ENCODE results near the gene MRM2. TPM values are rescaled to one million over a fixed set of nuclear protein-coding genes. Genes with fewer than 3 reads are reported as not detected.
A peak's percentile ranks its signal among the peaks of the same experiment; 100 is the strongest.

The MRM2 gene
- total RNA-seq, 4 donors from 2014 or later, result 8.1 to 19.0 (median 13.0) TPM

GRCh38 chr7:2287745-2288144, 45.7 kb upstream of the MRM2 start:
- Histone ChIP-seq H3K36me3 (no peaks in the 10 kb centered on the region), H3K4me3 (no peak overlapping the region), H3K27ac (no peak overlapping the region), H3K27me3 (no peaks in the 10 kb centered on the region), H3K9me3 (no peaks in the 10 kb centered on the region), H3K4me1 (no peaks in the 10 kb centered on the region)
- DNase-seq, result no peak
- TF ChIP-seq CTCF (IDR thresholded peaks at IDR 0.05) (no peak), POLR2A (IDR thresholded peaks at IDR 0.05) (no peak)

- Histone ChIP-seq H3K4me3 (no peak overlapping the region), H3K9me3 (no peaks in the 10 kb centered on the region), H3K4me1 (peaks cover 0 to 5% (median 0%) of the 10 kb centered on the region in 4 donors), H3K36me3 (no peaks in the 10 kb centered on the region), H3K27me3 (no peaks in the 10 kb centered on the region), H3K27ac (no peak overlapping the region)
- TF ChIP-seq POLR2A (IDR thresholded peaks at IDR 0.05) (no peak), CTCF (IDR thresholded peaks at IDR 0.05) (no peak)
- DNase-seq, result no peak
Measured at GRCh38 chr7:2283074-2283473, 41.1 kb upstream of the MRM2 start.

- Histone ChIP-seq H3K27ac (no peak overlapping the region), H3K4me3 (no peak overlapping the region), H3K4me1 (peaks cover 0 to 5% (median 0%) of the 10 kb centered on the region in 4 donors), H3K9me3 (no peaks in the 10 kb centered on the region), H3K36me3 (no peaks in the 10 kb centered on the region), H3K27me3 (no peaks in the 10 kb centered on the region)
- no peak for TF ChIP-seq POLR2A (IDR thresholded peaks at IDR 0.05)
- no peak for TF ChIP-seq CTCF (IDR thresholded peaks at IDR 0.05)
- DNase-seq, result no peak
Measured at GRCh38 chr7:2282185-2282751, 40.3 kb upstream of the MRM2 start.

GRCh38 chr7:2281541-2281940, 39.5 kb upstream of the MRM2 start:
- Histone ChIP-seq H3K27me3 (no peaks in the 10 kb centered on the region), H3K4me1 (peaks cover 0 to 5% (median 0%) of the 10 kb centered on the region in 4 donors), H3K36me3 (no peaks in the 10 kb centered on the region), H3K27ac (peak overlapping the region in 1 of 4 donors; percentile 28), H3K9me3 (no peaks in the 10 kb centered on the region), H3K4me3 (no peak overlapping the region)
- no peak for DNase-seq
- TF ChIP-seq CTCF (IDR thresholded peaks at IDR 0.05), result no peak
- TF ChIP-seq POLR2A (IDR thresholded peaks at IDR 0.05), result no peak

- Histone ChIP-seq H3K4me3 (no peak overlapping the region), H3K9me3 (no peaks in the 10 kb centered on the region), H3K27me3 (no peaks in the 10 kb centered on the region), H3K36me3 (no peaks in the 10 kb centered on the region), H3K27ac (no peak overlapping the region), H3K4me1 (peaks cover 0 to 5% (median 0%) of the 10 kb centered on the region in 4 donors)
- DNase-seq, result no peak
- TF ChIP-seq POLR2A (IDR thresholded peaks at IDR 0.05) (no peak), CTCF (IDR thresholded peaks at IDR 0.05) (no peak)
Measured at GRCh38 chr7:2280424-2280823, 38.4 kb upstream of the MRM2 start.

- H3K4me1 ChIP-seq, result peaks cover 0 to 5% (median 0%) of the 10 kb centered on the region in 4 donors
- TF ChIP-seq POLR2A (IDR thresholded peaks at IDR 0.05), result no peak
- no peak for TF ChIP-seq CTCF (IDR thresholded peaks at IDR 0.05)
- no peak overlapping the region for H3K27ac ChIP-seq
- H3K36me3 ChIP-seq, result peaks cover 0 to under 1% (median 0%) of the 10 kb centered on the region in 3 donors
- H3K27me3 ChIP-seq, result no peaks in the 10 kb centered on the region
- no peak overlapping the region for H3K4me3 ChIP-seq
- DNase-seq, result no peak
- H3K9me3 ChIP-seq, result no peaks in the 10 kb centered on the region
Measured at GRCh38 chr7:2279896-2280295, 37.9 kb upstream of the MRM2 start.

Measured in Peyer's patch (tissue), 4 donors.